B cell (primary cell): ENCODE results near the gene UBR3.

Experiments used
- CTCF ChIP-seq: fragments of 200-600 bp; IDR thresholded peaks from one replicate; pipeline ENCODE4 v1.8.0; 2022; ENCODE audit warnings: antibody characterized with exemption, mild to moderate bottlenecking
- EZH2 ChIP-seq: IDR thresholded peaks from 2 replicates; pipeline ENCODE4 v1.6.1; 2012; ENCODE audit warnings: borderline replicate concordance, low read depth, mild to moderate bottlenecking, moderate library complexity, low read length; ENCODE audit not compliant: insufficient read depth, poor library complexity, severe bottlenecking

GRCh38 chr2:170086117-170086688, 258.9 kb downstream of the UBR3 start:
- TF ChIP-seq CTCF, result no peak
- TF ChIP-seq EZH2, result no peak
